Peyer's patch (tissue), 4 donors: ENCODE measurements around the gene TRAPPC3.
A peak's percentile ranks its signal among the peaks of the same experiment; 100 is the strongest.

Experiments used
- POLR2A ChIP-seq, 2 donors: fragments of 450-650 bp; IDR thresholded peaks; one replicate each; pipeline ENCODE4 v1.5.1; 2017; ENCODE audit warnings: antibody characterized with exemption in 2 of 2, mild to moderate bottlenecking in 2 of 2, moderate library complexity in 2 of 2
- TF ChIP-seq, protein P1 (sequence below), 6 experiments: fragments of 450-650 bp in 4 of 6; fragments of 200-600 bp in 2 of 6; sonication (generic) in 1 of 6; IDR thresholded peaks; one replicate each; pipeline ENCODE4 v1.5.1; 2017 to 2019; ENCODE audit warnings: antibody characterized with exemption in 6 of 6, mild to moderate bottlenecking in 3 of 6, moderate library complexity in 1 of 6

DNA sequence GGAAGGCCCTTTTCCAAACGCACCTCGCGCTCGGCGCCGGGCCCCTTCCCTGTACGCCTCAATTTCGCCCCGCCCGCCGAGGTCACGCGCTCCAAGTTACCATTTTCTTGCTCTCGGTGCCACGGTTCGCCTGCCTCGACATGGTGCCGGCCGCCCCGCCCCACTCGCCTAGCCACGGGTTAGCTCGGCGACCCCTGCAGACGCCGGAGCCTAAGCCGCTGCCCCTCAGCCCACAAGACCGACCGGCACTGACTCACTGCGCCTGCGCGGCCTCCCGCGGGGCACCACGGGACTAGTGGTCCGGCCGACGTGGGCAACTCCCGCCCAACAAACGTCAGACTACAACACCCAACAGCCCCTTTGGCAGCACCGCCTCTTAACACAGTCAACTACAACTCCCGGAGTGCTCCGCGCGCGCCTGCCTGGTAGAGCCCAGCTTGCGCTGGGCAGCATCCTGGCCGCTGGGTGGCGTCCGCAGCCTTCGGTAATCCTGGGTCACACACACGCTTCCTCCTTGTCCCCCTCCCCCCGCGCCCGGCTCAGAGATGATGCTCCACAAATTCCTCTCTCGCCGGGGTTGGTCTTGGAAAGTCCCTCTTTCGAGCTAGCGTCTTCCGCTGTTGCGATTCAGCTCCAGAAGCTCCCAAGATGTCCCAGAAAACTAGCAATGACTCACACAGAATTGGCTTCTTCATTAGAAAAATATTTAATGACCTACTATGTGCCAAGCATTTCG, at the start of gene TRAPPC3:
- TF ChIP-seq, protein P1, sequence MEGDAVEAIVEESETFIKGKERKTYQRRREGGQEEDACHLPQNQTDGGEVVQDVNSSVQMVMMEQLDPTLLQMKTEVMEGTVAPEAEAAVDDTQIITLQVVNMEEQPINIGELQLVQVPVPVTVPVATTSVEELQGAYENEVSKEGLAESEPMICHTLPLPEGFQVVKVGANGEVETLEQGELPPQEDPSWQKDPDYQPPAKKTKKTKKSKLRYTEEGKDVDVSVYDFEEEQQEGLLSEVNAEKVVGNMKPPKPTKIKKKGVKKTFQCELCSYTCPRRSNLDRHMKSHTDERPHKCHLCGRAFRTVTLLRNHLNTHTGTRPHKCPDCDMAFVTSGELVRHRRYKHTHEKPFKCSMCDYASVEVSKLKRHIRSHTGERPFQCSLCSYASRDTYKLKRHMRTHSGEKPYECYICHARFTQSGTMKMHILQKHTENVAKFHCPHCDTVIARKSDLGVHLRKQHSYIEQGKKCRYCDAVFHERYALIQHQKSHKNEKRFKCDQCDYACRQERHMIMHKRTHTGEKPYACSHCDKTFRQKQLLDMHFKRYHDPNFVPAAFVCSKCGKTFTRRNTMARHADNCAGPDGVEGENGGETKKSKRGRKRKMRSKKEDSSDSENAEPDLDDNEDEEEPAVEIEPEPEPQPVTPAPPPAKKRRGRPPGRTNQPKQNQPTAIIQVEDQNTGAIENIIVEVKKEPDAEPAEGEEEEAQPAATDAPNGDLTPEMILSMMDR (IDR thresholded peaks at IDR 0.05): peak; percentile 92 to 99 (median 98)
- TF ChIP-seq POLR2A (IDR thresholded peaks at IDR 0.05): peak; percentile 72 to 76
